HEK293 (cell line): ENCODE results near the gene CASP8.
"Not testable (repeated sequence)": the region's sequence is repeated elsewhere in the genome, so short reads cannot be mapped to it uniquely, and the experiment has no call there.

Experiments
- CTCF ChIA-PET: fragments of 350-600 bp; formaldehyde crosslinking; extraction: SDS; loops from one replicate; lab custom pipeline; 2021; ENCODE audit warnings: antibody characterized with exemption; lab: Yijun Ruan, JAX
- POLR2A ChIA-PET: fragments of 300-600 bp; formaldehyde crosslinking; extraction: SDS; loops from one replicate; lab custom pipeline; 2020; ENCODE audit warnings: antibody characterized with exemption, inconsistent platforms; lab: Yijun Ruan, JAX
- H3K27ac ChIP-seq: fragments of 200-500 bp; sonication (Bioruptor generic); 2 replicates; pipeline ENCODE4 v1.5.1; 2014; ENCODE audit warnings: low read depth, low read length, control low read depth, inconsistent platforms; ENCODE audit errors: extremely low read depth
- H3K36me3 ChIP-seq, 2 experiments: fragments of 200-500 bp in 1 of 2; sonication (Bioruptor generic) in 1 of 2; 1 replicate in 1 of 2; 2 replicates in 1 of 2; pipeline ENCODE4 v1.5.1; 2014 to 2017; ENCODE audit warnings: inconsistent platforms in 2 of 2, low read length in 2 of 2; ENCODE audit not compliant: control insufficient read depth in 2 of 2, insufficient read depth in 1 of 2
- H3K4me1 ChIP-seq: fragments of 200-500 bp; sonication (Bioruptor generic); 2 replicates; pipeline ENCODE4 v1.5.1; 2014; ENCODE audit warnings: mild to moderate bottlenecking, low read length, inconsistent platforms; ENCODE audit not compliant: control insufficient read depth, insufficient read depth
- H3K4me3 ChIP-seq: 2 replicates; pipeline ENCODE4 v1.5.1; 2011; ENCODE audit warnings: low read depth, mild to moderate bottlenecking, control low read depth, low read length, moderate library complexity
- H3K9me3 ChIP-seq: fragments of 200-500 bp; sonication (Bioruptor generic); 2 replicates; pipeline ENCODE4 v1.5.1; 2014; ENCODE audit warnings: low read depth, low read length, inconsistent platforms; ENCODE audit not compliant: control insufficient read depth, insufficient read depth
- GLIS1 ChIP-seq: fragments of 450-650 bp; formaldehyde crosslinking; IDR thresholded peaks from 2 replicates; pipeline ENCODE4 v1.5.1; 2016; ENCODE audit warnings: missing biosample characterization, missing genetic modification characterization
- KLF10 ChIP-seq: fragments of 450-650 bp; IDR thresholded peaks from 2 replicates; pipeline ENCODE4 v1.5.1; 2018; ENCODE audit warnings: missing biosample characterization, mild to moderate bottlenecking, missing genetic modification characterization
- MEIS1 ChIP-seq: sonication (generic); formaldehyde crosslinking; IDR thresholded peaks from 2 replicates; pipeline ENCODE4 v1.8.1; 2022; ENCODE audit warnings: missing genetic modification reagents, mild to moderate bottlenecking, borderline replicate concordance
- OVOL3 ChIP-seq: fragments of 450-650 bp; formaldehyde crosslinking; IDR thresholded peaks from 2 replicates; pipeline ENCODE4 v1.5.1; 2016; ENCODE audit warnings: missing biosample characterization, missing genetic modification characterization
- ZNF10 ChIP-seq: fragments of 450-650 bp; formaldehyde crosslinking; IDR thresholded peaks from 2 replicates; pipeline ENCODE4 v1.5.1; 2017; ENCODE audit warnings: missing biosample characterization, missing genetic modification characterization
- ZNF16 ChIP-seq: fragments of 450-650 bp; formaldehyde crosslinking; IDR thresholded peaks from 2 replicates; pipeline ENCODE4 v1.5.1; 2016; ENCODE audit warnings: low read depth, missing biosample characterization, missing genetic modification characterization
- ZNF214 ChIP-seq: fragments of 450-650 bp; formaldehyde crosslinking; IDR thresholded peaks from 2 replicates; pipeline ENCODE4 v1.5.1; 2017; ENCODE audit warnings: missing biosample characterization, mild to moderate bottlenecking, missing genetic modification characterization, borderline replicate concordance
- ZNF324 ChIP-seq: fragments of 450-650 bp; formaldehyde crosslinking; IDR thresholded peaks from 2 replicates; pipeline ENCODE4 v1.5.1; 2016; ENCODE audit warnings: missing biosample characterization, missing genetic modification characterization
- ZNF350 ChIP-seq: fragments of 450-650 bp; formaldehyde crosslinking; IDR thresholded peaks from 2 replicates; pipeline ENCODE4 v1.5.0; 2017; ENCODE audit warnings: missing biosample characterization, mild to moderate bottlenecking, missing genetic modification characterization
- ZNF514 ChIP-seq: fragments of 450-650 bp; formaldehyde crosslinking; IDR thresholded peaks from 2 replicates; pipeline ENCODE4 v1.5.1; 2016; ENCODE audit warnings: missing biosample characterization, missing genetic modification characterization
- ZNF658 ChIP-seq: fragments of 450-650 bp; formaldehyde crosslinking; IDR thresholded peaks from 2 replicates; pipeline ENCODE4; 2016; ENCODE audit warnings: missing biosample characterization, missing genetic modification characterization
- ZNF837 ChIP-seq: fragments of 450-650 bp; formaldehyde crosslinking; IDR thresholded peaks from 2 replicates; pipeline ENCODE4 v1.5.1; 2016; ENCODE audit warnings: missing biosample characterization, missing genetic modification characterization
- ZXDB ChIP-seq: fragments of 450-650 bp; formaldehyde crosslinking; IDR thresholded peaks from 2 replicates; pipeline ENCODE4 v1.5.1; 2016; ENCODE audit warnings: missing biosample characterization, missing genetic modification characterization
- TF ChIP-seq, protein P1 (sequence below): fragments of 450-650 bp; formaldehyde crosslinking; IDR thresholded peaks from 2 replicates; pipeline ENCODE4 v1.5.1; 2017; ENCODE audit warnings: missing biosample characterization, missing genetic modification characterization
- TF ChIP-seq, protein P2 (sequence below): fragments of 450-650 bp; formaldehyde crosslinking; IDR thresholded peaks from 2 replicates; pipeline ENCODE4 v1.5.1; 2016; ENCODE audit warnings: missing biosample characterization, missing genetic modification characterization
- TF ChIP-seq, protein P3 (sequence below): fragments of 450-650 bp; formaldehyde crosslinking; IDR thresholded peaks from 2 replicates; pipeline ENCODE4 v1.5.1; 2016; ENCODE audit warnings: missing biosample characterization, missing genetic modification characterization
- TF ChIP-seq, protein P4 (sequence below): fragments of 450-650 bp; formaldehyde crosslinking; optimal IDR thresholded peaks from 2 replicates; pipeline ENCODE3; 2016; ENCODE audit warnings: missing biosample characterization, mild to moderate bottlenecking, missing genetic modification characterization

The CASP8 gene

DNA sequence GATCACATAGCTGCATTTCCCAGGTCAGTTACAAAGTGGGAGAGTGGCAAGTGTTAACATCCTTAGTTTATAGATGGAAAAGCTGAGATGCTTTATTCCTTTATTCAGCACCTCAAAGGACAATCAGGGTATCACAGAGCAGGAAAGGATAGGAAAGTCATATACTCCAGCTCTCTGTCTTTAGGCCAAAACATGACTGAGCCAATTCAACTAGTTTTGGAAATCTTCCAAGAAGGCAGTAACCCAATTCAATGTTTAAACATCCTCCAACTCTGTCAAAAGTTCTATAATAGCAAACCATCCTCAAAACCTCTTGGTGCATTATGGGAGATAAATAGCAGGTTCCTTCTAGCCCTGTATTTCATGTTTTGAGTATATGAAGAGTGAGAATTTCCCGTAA is 25.2 kb downstream of the CASP8 start (continued):
- no peak for TF ChIP-seq ZXDB (tag by site-specific recombination)

- H3K4me1 ChIP-seq, H3K9me3 ChIP-seq, POLR2A ChIA-PET, CTCF ChIA-PET, H3K4me3 ChIP-seq, H3K27ac ChIP-seq: not testable (repeated sequence)
- H3K36me3 ChIP-seq = peaks cover 0 to 46% of the 10 kb centered on the region in 2 experiments; a peak in 1 of 3 replicates
Measured at GRCh38 chr2:201290457-201291148, 30.3 kb downstream of the CASP8 start.

GRCh38 chr2:201298462-201299052 is 38.2 kb downstream of the CASP8 start:
- no peak for TF ChIP-seq MEIS1 (CRISPR knock-in tag)
- no peak for TF ChIP-seq ZNF10 (tag by site-specific recombination)
- no peak for TF ChIP-seq ZNF350 (tag by site-specific recombination)
- ChIA-PET POLR2A (no interaction called here), CTCF (interaction anchor here (0.6 to 1.2 kb wide), 4 partner anchors 66 to 218 kb away, joined by 3 to 5 read pairs (median 4); no protein-coding TSS in a partner anchor)
- H3K4me1 ChIP-seq = no peaks in the 10 kb centered on the region
- H3K9me3 ChIP-seq = no peaks in the 10 kb centered on the region
- H3K36me3 ChIP-seq = no peaks in the 10 kb centered on the region
- H3K4me3 ChIP-seq = no peak overlapping the region
- no peak overlapping the region for H3K27ac ChIP-seq

DNA sequence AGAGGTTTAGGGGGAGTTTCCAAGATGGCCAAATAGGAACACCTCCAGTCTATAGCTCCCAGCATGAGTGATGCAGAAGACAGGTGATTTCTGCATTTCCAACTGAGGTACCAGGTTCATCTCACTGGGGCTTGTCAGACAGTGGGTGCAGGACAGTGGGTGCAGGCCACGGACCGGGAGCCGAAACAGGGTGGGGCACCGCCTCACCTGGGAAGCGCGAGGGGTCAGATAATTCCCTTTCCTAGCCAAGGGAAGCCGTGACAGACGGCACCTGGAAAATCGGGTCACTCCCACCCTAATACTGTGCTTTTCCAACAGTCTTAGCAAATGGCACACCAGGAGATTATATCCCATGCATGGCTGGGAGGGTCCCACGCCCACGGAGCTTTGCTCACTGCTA is 39.6 kb downstream of the CASP8 start:
- H3K27ac ChIP-seq, POLR2A ChIA-PET, H3K4me1 ChIP-seq, H3K4me3 ChIP-seq, H3K36me3 ChIP-seq, H3K9me3 ChIP-seq, CTCF ChIA-PET: not testable (repeated sequence)

DNA sequence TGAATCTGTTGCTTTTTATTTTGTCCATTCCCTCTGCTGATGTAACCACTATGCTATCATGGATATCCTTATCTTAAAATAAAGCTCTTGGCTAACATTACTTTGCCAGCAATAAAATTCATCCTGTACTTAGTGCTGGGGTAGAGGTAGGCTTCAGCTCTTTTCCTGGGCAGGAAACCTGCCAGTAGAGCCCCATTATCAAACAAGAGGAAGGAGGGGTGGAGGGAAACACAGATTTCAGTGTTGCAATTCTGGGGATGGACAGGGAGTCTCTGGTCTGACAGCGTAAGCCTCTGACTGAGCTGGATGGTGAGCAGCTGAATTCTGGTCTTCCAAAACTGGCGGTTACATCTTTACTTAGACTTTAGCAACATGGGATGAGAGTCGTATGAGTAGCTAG is 47.5 kb downstream of the CASP8 start:
- Histone ChIP-seq H3K4me1 (no peaks in the 10 kb centered on the region), H3K27ac (no peak overlapping the region), H3K36me3 (no peaks in the 10 kb centered on the region), H3K9me3 (no peaks in the 10 kb centered on the region), H3K4me3 (no peak overlapping the region)
- ChIA-PET POLR2A (no interaction called here), CTCF (interaction anchor here (0.7 kb wide), 1 partner anchor 23 kb away, joined by 3 read pairs; no protein-coding TSS in a partner anchor)
- TF ChIP-seq, protein P1, sequence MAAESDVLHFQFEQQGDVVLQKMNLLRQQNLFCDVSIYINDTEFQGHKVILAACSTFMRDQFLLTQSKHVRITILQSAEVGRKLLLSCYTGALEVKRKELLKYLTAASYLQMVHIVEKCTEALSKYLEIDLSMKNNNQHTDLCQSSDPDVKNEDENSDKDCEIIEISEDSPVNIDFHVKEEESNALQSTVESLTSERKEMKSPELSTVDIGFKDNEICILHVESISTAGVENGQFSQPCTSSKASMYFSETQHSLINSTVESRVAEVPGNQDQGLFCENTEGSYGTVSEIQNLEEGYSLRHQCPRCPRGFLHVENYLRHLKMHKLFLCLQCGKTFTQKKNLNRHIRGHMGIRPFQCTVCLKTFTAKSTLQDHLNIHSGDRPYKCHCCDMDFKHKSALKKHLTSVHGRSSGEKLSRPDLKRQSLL (tag by site-specific recombination) = no peak
- no peak for TF ChIP-seq OVOL3 (tag by site-specific recombination)
- TF ChIP-seq, protein P2, sequence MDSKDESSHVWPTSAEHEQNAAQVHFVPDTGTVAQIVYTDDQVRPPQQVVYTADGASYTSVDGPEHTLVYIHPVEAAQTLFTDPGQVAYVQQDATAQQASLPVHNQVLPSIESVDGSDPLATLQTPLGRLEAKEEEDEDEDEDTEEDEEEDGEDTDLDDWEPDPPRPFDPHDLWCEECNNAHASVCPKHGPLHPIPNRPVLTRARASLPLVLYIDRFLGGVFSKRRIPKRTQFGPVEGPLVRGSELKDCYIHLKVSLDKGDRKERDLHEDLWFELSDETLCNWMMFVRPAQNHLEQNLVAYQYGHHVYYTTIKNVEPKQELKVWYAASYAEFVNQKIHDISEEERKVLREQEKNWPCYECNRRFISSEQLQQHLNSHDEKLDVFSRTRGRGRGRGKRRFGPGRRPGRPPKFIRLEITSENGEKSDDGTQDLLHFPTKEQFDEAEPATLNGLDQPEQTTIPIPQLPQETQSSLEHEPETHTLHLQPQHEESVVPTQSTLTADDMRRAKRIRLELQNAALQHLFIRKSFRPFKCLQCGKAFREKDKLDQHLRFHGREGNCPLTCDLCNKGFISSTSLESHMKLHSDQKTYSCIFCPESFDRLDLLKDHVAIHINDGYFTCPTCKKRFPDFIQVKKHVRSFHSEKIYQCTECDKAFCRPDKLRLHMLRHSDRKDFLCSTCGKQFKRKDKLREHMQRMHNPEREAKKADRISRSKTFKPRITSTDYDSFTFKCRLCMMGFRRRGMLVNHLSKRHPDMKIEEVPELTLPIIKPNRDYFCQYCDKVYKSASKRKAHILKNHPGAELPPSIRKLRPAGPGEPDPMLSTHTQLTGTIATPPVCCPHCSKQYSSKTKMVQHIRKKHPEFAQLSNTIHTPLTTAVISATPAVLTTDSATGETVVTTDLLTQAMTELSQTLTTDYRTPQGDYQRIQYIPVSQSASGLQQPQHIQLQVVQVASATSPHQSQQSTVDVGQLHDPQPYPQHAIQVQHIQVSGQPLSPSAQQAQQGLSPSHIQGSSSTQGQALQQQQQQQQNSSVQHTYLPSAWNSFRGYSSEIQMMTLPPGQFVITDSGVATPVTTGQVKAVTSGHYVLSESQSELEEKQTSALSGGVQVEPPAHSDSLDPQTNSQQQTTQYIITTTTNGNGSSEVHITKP (tag by site-specific recombination) = no peak
- TF ChIP-seq ZNF658 (tag by site-specific recombination) = no peak
- TF ChIP-seq KLF10 = no peak
- TF ChIP-seq ZNF214 (tag by site-specific recombination) = no peak
- TF ChIP-seq, protein P3, sequence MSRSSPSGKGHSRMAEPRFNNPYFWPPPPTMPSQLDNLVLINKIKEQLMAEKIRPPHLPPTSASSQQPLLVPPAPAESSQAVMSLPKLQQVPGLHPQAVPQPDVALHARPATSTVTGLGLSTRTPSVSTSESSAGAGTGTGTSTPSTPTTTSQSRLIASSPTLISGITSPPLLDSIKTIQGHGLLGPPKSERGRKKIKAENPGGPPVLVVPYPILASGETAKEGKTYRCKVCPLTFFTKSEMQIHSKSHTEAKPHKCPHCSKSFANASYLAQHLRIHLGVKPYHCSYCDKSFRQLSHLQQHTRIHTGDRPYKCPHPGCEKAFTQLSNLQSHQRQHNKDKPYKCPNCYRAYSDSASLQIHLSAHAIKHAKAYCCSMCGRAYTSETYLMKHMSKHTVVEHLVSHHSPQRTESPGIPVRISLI (tag by site-specific recombination) = no peak
- no peak for TF ChIP-seq GLIS1 (tag by site-specific recombination)
- TF ChIP-seq, protein P4, sequence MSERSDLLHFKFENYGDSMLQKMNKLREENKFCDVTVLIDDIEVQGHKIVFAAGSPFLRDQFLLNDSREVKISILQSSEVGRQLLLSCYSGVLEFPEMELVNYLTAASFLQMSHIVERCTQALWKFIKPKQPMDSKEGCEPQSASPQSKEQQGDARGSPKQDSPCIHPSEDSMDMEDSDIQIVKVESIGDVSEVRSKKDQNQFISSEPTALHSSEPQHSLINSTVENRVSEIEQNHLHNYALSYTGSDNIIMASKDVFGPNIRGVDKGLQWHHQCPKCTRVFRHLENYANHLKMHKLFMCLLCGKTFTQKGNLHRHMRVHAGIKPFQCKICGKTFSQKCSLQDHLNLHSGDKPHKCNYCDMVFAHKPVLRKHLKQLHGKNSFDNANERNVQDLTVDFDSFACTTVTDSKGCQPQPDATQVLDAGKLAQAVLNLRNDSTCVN (tag by site-specific recombination) = no peak
- TF ChIP-seq ZNF324 (tag by site-specific recombination) = no peak
- no peak for TF ChIP-seq ZNF16 (tag by site-specific recombination)
- no peak for TF ChIP-seq ZNF514
- no peak for TF ChIP-seq ZNF837
